Measurements from ENCODE around the gene SMAP1.

The SMAP1 gene

DNA sequence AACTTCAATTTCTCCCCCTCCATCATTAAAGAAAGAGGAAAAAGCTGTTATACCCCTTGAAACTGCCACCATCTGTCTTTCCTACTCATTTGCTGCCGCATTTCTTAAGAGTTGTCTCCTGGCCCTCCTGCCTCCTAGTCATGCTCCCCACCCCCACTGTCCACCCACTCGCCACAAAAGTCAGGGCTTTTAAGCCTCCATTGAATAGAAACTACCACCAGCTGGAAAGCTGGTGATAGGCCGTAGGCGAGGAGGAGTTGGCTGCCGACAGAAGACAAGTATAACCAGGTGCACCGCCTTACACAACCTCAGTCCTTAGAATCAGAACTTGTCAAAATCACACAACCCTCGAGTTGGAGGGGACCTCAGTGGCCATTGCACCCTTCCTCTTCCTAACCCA, 221.6 kb downstream of the SMAP1 start:
- H3K9ac ChIP-seq (ENCODE audit: low read length), result no peak overlapping the region
- no peak overlapping the region for H3K27ac ChIP-seq (ENCODE audit: low read depth, low read length)
- no peaks in the 10 kb centered on the region for H3K4me1 ChIP-seq (ENCODE audit: control insufficient read depth, insufficient read depth, low read length)
- H3K4me3 ChIP-seq (ENCODE audit: low read length), result no peak overlapping the region
- H3K36me3 ChIP-seq (ENCODE audit: control insufficient read depth, insufficient read depth, low read length), result no peaks in the 10 kb centered on the region
- no peaks in the 10 kb centered on the region for H3K27me3 ChIP-seq (ENCODE audit: control insufficient read depth, insufficient read depth, low read length)

DNA sequence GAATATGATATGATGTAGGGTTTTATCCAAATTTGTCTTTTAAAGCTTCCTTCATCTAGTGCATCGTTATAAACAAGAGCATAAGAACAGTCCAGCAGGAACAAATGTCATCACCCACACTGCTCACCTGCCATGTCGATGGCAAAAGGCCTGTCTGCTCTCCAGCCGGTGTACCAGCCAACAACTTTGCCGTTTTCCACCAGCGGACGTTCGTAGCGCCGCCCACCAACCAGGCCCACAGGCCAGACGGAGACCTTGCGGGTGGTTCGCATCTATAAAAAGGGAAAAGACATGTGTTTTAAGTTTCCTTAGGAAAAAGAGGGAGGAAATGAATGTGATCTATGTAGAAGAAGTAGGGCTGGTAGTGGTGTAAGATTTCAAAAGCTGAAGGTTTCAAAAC, 226.3 kb downstream of the SMAP1 start:
- Histone ChIP-seq H3K9ac (ENCODE audit: low read length) (no peak overlapping the region), H3K36me3 (ENCODE audit: control insufficient read depth, insufficient read depth, low read length) (no peaks in the 10 kb centered on the region), H3K27me3 (ENCODE audit: control insufficient read depth, insufficient read depth, low read length) (no peaks in the 10 kb centered on the region), H3K4me1 (ENCODE audit: control insufficient read depth, insufficient read depth, low read length) (no peaks in the 10 kb centered on the region), H3K4me3 (ENCODE audit: low read length) (no peak overlapping the region), H3K27ac (ENCODE audit: low read depth, low read length) (no peak overlapping the region)

DNA sequence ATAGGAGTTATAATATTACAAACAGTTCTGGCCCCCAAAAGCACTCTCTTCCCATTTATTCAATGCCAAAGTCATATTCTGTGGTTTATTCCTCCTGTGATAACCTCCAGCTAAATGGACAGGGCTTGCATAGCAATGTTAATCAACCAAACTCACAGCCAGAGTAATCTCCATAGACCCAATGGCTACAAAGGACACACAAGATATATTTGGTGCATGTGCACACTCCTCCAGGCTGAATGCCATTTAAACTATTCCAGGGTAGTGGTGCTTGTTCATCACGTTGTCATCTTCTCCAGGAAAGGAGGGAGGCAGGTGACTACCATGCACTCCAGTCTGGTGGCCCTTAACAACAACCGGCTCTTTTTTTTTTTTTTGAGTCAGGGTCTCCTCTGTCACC, 232.4 kb downstream of the SMAP1 start:
- no peak overlapping the region for H3K27ac ChIP-seq (ENCODE audit: low read depth, low read length)
- no peak overlapping the region for H3K4me3 ChIP-seq (ENCODE audit: low read length)
- H3K9ac ChIP-seq (ENCODE audit: low read length), result no peak overlapping the region
- H3K36me3 ChIP-seq (ENCODE audit: control insufficient read depth, insufficient read depth, low read length), result no peaks in the 10 kb centered on the region
- no peaks in the 10 kb centered on the region for H3K27me3 ChIP-seq (ENCODE audit: control insufficient read depth, insufficient read depth, low read length)
- H3K4me1 ChIP-seq (ENCODE audit: control insufficient read depth, insufficient read depth, low read length), result no peaks in the 10 kb centered on the region

DNA sequence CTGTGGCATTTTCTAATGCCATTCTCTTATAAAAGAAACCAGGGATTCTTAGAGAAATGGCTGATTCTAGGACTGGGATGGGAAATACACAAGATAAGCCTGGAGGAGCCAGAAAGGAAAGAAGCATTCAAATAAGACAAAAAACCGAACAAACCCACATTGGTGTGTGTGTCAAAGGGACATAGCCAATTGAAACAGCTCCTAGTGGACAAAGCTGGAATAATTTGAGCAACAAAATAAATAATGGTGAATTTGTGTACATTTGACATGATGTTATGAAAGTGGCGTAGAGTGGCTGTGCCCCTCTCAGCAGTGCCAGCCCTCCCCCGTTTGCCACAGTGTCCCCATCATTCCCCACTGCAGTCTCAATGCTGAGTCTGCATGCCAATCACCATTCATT, 233.6 kb downstream of the SMAP1 start:
- Histone ChIP-seq H3K36me3 (ENCODE audit: control insufficient read depth, insufficient read depth, low read length) (no peaks in the 10 kb centered on the region), H3K4me1 (ENCODE audit: control insufficient read depth, insufficient read depth, low read length) (no peaks in the 10 kb centered on the region), H3K27ac (ENCODE audit: low read depth, low read length) (no peak overlapping the region), H3K9ac (ENCODE audit: low read length) (no peak overlapping the region), H3K4me3 (ENCODE audit: low read length) (no peak overlapping the region), H3K27me3 (ENCODE audit: control insufficient read depth, insufficient read depth, low read length) (no peaks in the 10 kb centered on the region)

DNA sequence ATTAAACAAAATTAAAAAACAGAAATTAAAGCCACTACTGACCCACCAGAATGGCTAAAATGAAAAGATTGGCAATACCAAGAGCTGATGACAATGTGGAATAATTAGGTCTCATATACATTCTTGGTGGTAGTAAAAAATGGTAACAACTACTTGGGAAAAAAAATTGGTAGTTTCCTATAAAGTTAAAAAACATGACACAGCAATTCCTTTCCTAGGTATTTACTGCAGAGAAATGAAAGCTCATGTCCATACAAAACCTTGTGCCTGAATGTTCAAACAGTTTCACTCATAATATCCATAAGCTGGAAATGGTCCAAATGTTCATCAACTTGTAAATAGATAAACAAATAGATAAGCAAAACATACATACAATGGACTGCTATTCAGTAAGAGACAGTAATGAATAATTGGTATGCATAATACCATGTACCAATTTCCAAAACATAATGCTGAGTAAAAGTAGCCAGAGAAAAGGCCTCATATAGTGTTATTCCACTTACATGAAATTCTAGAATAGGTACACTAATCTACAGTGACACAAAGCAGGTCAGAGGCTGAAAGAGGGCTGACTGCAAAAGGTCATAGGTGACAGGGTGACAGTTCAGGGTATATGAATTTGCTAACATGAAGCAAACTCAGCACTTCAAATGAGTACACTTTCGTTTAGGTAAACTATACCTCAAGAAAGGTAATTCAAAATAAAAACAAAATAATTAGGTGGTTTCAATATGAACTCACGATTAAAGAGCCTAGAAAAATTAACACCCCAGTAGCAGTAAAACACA, 236.2 kb downstream of the SMAP1 start:
- Histone ChIP-seq H3K36me3 (ENCODE audit: control insufficient read depth, insufficient read depth, low read length) (no peaks in the 10 kb centered on the region), H3K27me3 (ENCODE audit: control insufficient read depth, insufficient read depth, low read length) (no peaks in the 10 kb centered on the region), H3K9ac (ENCODE audit: low read length) (no peak overlapping the region), H3K27ac (ENCODE audit: low read depth, low read length) (no peak overlapping the region), H3K4me3 (ENCODE audit: low read length) (no peak overlapping the region), H3K4me1 (ENCODE audit: control insufficient read depth, insufficient read depth, low read length) (no peaks in the 10 kb centered on the region)

DNA sequence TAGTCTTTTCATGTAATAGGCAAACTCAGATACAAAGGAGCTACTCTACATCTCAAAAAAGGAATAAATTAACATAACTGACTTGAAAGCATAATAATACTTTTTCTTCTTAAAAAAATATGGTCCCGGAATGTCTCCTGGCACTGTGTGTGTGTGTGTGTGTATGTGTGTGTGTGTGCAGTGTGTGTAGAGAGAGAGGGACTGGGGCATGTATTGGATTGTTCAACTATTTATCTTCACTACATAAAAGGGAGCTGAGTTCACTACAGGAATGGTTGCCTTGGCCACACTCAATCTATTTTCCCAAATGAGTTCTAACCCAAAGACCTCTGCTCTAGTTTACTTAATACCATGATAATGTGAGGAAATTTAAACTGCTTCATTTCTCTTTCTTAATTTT, 238.1 kb downstream of the SMAP1 start:
- H3K36me3 ChIP-seq (ENCODE audit: control insufficient read depth, insufficient read depth, low read length), result no peaks in the 10 kb centered on the region
- H3K9ac ChIP-seq (ENCODE audit: low read length), result no peak overlapping the region
- no peak overlapping the region for H3K27ac ChIP-seq (ENCODE audit: low read depth, low read length)
- no peak overlapping the region for H3K4me3 ChIP-seq (ENCODE audit: low read length)
- no peaks in the 10 kb centered on the region for H3K27me3 ChIP-seq (ENCODE audit: control insufficient read depth, insufficient read depth, low read length)
- no peaks in the 10 kb centered on the region for H3K4me1 ChIP-seq (ENCODE audit: control insufficient read depth, insufficient read depth, low read length)

Data from rectal smooth muscle tissue (tissue), 1 donor.